GM18870 (cell line): ENCODE results near the gene TMEM120A.
"Not testable (repeated sequence)": the region's sequence is repeated elsewhere in the genome, so short reads cannot be mapped to it uniquely, and the experiment has no call there.

Source experiments
- ATAC-seq: cut with Tn5 transposase; IDR thresholded peaks from one replicate; pipeline ENCODE4 v1.9.1; 2021; ENCODE audit warnings: moderate library complexity; ENCODE audit not compliant: unreplicated experiment

The TMEM120A gene

GRCh38 chr7:75994388-75995051 is at the start of gene TMEM120A:
Gene TMEM120A (minus strand): TSS chr7:75994595. CDS start chr7:75994570, 25 bp downstream.
- peak; percentile 54 for ATAC-seq

- no peak for ATAC-seq
These were observed 45.7 kb upstream of the TMEM120A start for GRCh38 chr7:76040126-76040525.

DNA sequence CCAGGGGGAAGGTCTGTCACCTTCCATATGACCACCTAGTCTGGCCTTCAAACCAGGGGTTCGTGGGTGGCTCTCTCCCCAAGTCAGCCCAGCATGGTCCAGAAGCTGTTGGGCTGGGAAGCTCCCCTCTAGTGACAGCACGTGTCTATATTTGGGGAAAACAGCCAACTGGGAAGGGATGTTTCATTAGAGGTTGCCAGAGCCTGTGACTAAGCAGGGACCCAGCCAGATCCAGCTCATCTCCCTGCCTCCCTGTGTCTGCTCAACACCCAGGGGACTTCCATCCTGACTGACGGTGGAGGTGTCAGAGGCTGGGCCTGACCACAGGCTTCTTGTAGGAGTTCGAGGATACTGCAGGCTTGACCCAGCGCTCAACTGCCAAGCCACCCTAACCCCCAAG is 42.9 kb upstream of the TMEM120A start:
- ATAC-seq = no peak

GRCh38 chr7:76031964-76032363 is 37.6 kb upstream of the TMEM120A start:
- no peak for ATAC-seq

DNA sequence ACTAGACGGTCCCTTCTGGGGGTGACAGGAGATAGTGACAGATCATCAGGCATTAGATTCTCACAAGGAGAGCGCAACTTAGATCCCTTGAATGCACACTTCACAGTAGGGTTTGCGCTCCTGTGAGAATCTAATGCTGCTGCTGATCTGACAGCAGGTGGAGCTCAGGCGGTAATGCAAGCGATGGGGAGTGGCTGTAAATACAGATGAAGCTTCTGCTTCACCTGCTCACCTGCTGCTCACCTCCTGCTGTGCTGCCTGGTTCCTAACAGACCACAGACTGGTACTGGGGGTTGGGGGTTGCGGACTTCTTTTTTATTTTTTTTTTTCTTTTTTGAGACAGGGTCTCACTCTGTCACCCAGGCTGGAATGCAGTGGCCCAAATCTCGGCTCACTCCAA is 35.3 kb upstream of the TMEM120A start:
- not testable (repeated sequence) for ATAC-seq

GRCh38 chr7:76023002-76023401 is 28.6 kb upstream of the TMEM120A start:
- ATAC-seq = no peak

DNA sequence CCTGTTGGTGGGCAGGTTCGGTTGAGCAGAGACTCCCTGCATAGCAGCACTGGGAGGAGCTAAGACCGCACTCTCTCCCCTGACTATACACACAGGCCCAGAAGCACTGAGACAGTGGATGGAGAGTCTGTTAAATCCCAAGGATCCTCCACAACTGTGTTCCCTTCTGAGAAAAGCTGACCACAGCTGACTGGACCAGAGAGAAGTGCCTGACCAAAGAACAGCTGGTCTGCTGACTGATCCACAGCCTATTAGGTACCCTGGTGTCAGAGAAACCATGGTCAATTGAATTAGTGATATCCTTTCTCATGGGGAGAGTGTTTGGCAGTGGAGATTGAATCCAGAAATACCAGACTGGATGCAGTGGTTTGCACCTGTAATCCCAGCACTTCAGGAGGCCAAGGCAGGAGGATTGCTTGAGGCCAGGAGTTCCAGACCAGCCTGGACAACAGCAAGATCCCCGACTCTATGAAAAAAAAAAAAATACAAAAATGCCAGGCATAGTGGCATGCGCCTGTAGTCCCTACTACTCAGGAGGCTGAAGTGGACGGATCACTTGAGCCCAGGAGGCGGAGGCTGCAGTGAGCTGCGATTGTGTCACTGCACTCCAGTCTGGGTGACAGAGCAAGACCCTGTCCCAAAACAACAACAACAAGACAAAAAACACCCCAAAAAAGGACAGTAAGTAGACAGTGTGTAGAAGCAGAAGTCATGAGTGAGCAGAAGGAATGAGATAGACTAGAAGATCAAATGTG is 27.8 kb upstream of the TMEM120A start:
- no peak for ATAC-seq

DNA sequence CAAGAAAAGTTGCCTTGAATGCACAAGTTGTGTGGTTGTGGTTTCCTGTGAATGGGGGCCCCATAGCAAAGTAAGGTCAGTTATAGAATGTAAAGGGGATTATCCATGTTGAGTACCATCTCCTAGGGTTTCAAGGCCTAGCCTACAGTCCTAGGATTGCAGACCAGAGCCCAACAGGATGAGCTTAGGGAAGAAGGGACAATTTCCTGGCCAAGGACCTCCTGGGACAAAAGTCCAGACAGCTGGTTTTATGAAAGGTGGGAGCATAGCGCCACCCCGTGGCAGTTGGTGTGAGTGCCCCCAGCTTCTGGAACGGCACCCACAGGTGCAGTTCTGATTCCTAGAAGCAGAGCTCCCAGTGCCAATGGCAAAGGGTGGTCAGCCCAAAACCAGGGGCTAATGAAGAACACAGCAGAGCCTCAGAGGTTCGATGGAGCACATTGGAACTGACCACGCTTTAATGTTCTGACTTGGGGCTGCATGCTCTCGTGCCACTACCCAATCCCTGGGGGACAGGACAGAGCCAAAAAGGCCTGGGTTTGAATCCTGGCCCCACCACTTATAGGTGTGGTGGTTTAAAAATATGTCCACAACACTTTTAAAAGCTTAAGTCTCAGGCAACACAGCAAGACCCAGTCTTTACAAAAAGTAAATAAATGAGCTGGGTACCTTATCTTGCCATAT is 25.8 kb upstream of the TMEM120A start:
- ATAC-seq = no peak

GRCh38 chr7:76018520-76018919 is 24.1 kb upstream of the TMEM120A start:
- not testable (repeated sequence) for ATAC-seq

- ATAC-seq = no peak
These were observed 22.0 kb upstream of the TMEM120A start for GRCh38 chr7:76016191-76016947.

GRCh38 chr7:76011442-76011861 is 17.1 kb upstream of the TMEM120A start:
- no peak for ATAC-seq

- no peak for ATAC-seq
These were observed 15.5 kb upstream of the TMEM120A start for GRCh38 chr7:76009672-76010600.

GRCh38 chr7:76008156-76008687 is 13.8 kb upstream of the TMEM120A start:
- ATAC-seq = no peak

- not testable (repeated sequence) for ATAC-seq
These were observed 10.6 kb upstream of the TMEM120A start for GRCh38 chr7:76005004-76005403.

DNA sequence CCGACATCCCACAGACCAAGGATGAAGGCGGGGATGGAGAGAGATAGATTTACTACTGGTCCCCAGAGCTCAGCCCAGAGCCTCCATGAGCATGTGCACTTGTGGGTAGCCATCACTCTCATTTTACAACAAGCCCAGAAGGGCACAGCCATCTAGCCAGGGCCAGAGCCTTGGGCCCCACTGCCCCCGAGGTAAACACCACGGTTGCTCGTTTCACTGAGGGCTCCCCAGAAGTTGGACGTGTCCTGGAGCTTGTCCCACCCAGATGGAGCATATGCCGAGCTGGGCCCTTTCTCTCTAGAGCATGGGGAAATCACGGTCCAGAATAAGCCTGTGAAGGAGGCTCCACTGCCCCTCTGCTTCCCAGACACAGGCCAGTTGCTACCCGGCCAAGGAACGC is 9.0 kb upstream of the TMEM120A start:
- ATAC-seq = no peak

DNA sequence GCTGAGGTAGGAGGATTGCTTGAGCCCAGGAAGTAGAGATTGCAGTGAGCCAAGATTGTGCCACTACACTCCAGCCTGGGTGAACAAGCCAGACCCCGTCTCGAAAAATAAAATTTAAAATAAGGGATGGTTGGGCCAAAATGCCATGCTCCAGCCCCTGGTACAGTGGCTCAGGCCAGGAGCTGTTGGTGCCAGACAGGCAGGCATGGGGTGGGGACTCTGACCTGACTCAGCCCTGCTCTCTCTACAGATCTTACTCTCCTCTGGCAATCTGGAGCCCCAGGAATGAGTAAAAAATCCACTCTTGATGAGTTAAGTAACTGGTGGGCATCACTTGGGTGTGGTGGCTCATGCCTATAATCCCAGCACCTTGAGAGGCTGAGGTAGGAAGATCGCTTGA is 8.4 kb upstream of the TMEM120A start:
- no peak for ATAC-seq

- no peak for ATAC-seq
These were observed 7.7 kb upstream of the TMEM120A start for GRCh38 chr7:76002139-76002538.

DNA sequence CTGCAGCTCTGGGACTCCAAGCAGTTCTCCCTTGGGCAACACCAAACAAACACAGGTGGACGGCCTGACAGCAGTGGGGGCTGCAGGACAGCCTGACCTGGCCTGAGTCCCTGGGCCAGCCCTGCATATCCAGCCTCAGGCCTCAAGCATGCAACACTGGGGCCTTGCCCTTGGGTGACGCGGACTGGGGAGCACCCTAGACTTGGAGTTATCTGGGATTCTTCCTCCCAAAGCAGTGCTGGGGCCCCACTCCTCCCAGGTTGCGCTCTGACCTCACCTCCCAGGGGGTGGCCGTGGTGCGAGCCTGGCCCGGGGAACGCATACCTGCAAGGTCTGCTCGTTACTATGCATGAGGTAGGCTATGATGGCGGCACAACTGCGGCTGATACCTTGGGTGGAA is 6.2 kb upstream of the TMEM120A start:
- no peak for ATAC-seq

GRCh38 chr7:75998038-75998437 is 3.6 kb upstream of the TMEM120A start:
- ATAC-seq = no peak

DNA sequence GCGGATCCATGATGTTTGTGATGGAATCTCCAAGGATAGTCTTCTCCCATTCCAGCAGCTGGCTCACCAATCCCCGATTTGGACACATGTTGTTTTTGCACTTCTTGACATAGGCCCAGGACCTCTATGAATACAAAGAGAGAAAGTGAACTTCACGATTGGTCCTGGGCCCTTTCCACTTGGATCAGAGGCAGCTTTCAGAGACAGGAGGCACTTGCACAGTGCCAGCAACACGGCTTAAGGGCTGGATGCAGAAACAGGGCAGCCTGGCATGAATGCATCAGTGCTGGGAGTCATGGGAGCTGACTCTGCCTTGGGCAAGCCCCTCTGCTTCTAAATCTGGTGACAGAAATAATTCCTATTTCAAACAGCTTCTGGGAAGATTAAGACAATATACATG is 2.1 kb upstream of the TMEM120A start:
- no peak for ATAC-seq
